Activated CD8-positive, alpha-beta memory T cell treated with anti-CD3 and anti-CD28 coated beads, Interleukin-2, amount 50 U/mL, for 1 hour (primary cell): ENCODE measurements around the gene KIF5C.

Experiments used
- DNase-seq: peaks from one replicate; pipeline ENCODE4 v3.0.0-alpha.2; 2020; ENCODE audit errors: extremely low read depth

KIF5C gene

DNA sequence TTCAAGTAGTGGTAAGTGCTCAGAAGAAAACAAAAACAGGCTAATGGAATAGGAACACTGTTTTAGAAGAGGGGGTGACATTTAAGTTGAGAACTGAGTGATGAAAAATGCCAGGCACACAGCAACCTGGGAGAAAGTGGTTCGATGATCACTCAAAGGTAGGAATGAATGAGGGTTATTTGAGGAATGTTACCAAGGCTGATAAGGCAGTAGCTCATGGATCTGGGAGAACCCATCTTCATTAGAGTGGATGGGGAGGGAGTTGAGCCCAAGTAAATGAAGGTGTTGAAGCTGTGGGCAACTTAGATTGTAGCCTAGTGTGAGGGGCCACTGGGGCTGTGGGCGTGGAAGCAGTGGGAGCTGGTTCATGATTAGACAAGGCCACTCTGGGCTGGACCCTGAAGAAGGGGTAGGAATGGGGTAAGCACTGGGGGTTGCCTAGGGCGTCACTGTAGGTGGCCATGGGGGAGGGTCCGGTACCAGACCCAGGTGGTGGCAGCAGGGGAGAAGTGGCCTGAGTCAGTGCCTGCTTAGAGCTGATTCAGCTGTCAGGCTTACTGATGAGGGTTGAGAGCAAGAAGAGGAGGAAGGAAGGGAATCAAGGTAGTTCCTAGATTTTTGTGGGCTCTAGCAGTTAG, 141.0 kb downstream of the KIF5C start:
- DNase-seq: no peak

DNA sequence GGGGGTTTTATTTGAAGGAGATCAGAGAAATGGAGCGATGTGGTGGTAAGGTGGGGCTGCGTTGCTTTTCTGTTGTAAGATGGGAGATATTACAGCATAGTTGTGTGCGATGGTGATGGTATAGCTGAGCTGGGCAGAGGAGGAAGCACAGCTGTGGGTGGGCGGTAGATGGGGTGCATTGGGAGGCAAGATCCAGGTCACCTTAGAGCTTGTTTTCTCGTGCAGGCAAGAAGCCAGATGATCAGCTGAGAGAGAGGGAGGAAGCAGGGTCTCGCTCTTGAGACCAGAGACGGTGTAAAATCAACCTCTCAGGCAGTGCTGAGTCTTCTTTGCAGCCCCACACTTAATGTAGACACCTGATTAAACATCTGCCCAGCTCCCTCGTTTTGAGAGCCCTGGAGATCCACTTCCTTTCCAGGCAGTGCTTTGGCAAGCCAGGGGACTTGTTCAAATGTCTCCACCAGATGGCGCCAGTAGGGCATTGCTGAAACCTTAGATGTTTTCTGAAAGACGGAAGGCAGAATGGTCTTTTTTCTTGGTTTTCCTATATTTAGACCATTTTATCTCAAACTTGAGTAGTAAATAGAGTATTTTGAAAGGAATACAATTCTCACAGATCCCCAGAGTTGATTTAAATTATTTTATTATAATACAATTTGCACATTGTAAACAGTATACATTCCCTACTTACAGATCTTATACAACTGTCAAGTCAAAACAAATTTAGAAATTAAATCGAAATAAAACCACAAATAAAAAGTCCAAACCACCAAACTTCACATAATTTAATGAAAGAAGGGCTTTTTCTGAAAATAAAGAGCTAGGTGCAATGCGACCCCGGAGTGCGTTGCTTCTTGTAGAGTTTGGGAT, 142.3 kb downstream of the KIF5C start:
- peak; percentile 42 for DNase-seq

DNA sequence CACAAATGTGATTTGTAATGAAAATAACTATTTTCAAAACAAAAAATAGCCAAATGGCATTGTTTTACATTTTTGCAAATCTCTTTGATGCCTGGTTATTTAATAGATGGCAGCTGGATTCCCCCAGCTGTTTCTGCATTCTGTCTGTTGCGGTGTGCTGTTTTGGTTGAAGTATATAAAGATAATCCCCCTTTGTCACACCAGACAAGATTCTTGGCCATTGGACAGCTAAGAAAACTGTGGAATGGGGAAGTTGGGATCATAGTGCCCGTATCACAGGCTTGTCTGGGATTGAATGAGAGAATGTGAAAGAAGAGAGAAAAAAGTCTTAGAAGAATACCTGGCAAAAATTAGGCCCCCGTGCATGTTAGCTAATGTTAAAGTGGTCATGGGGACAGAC, 144.0 kb downstream of the KIF5C start:
- DNase-seq: no peak

DNA sequence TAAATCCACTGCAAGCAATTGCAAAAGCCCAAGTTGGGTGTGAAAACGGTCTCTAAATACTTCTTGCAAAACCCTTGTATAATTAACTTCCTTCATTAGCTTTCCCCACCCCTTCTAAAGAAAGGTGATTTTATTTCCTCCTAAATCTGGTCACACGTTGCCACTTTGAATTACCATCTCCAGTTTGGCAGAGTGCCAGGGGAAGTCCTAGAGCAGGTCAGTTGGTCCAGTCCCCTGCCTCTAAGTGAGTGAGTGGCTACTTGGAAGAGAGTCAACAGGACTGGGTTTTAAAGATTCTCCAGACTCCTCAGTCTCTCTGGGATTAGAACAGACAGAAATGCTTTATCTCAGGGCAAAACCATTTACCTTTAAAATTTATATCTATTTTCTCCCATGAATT, 144.7 kb downstream of the KIF5C start:
- DNase-seq: no peak

DNA sequence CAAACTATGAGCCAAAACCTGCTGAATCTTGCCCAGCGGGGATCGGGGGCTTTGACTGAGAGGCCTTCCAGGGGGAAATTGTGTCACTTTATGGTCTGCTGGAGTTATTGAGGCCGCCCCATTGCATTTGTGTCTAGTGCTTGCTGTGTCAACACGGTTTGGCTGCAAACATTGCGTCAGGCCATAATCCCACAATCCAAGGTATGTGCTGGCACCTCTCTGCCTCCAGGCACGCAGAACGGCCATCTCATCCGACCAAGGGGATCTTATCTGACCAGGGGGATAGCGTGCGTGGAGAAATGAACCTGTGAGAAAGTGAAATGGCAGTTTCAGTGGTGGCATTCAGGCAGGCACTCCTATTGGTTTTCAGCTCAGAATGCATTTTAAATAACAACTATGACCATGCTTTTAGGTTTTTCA, 145.4 kb downstream of the KIF5C start:
- DNase-seq: no peak

DNA sequence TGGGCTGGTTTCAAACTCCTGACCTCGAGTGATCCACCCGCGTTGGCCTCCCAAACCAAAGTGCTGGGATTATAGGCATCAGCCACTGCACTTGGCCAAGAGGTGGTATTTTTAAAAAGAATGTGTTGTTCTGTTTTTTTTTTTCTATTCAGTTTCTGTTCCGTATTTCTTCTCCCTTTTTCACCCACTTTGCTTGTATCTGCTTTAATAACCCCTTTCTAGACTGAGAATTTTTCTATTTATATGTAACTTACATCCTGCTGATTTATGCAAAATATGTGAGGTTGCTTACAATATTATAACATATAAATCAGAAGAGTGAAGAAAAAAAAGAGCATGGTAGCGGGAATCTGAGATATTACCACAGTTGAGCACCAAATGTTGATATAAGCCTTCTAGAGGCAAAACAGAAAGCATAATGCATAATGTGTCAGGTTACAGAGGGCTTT, 146.3 kb downstream of the KIF5C start:
- no peak for DNase-seq

DNA sequence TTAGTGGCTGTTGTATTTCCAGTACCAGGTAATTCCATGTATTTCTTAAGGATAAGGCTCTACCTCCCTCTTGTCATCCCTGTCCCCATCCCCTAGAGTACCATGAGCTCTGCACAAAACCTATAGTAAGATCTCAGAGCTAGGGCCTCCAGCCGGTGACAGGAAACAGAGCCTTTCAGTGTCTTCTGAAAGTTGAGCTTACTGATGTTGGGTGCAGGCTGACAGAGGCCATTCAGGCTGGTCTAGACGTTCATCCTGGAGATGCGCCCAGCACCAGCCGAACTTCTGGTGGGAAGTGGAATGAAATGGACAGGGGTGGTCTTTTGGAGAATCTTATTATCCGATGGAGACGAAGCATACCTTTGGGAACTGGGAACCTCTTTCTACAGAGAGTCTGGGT, 146.7 kb downstream of the KIF5C start:
- DNase-seq: no peak

DNA sequence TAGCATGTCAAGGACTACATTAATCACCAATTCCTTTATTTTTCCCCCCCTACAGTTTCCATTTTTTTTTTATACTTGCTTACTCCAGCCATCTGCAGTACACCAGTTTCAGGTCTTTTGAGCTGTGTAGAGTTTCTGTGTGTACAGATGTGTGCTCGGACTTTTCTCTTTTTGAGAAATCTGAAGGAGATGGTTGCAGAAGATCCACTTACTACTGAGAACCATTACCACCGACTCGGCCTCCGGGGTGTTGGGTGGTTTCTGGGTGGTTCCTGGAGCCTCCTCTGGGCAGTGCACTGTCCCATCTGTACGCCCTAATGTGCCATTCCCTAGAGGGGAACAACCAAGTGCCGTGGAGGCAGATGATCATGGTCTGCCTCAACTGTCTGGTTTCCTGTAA, 148.1 kb downstream of the KIF5C start:
- DNase-seq: no peak

DNA sequence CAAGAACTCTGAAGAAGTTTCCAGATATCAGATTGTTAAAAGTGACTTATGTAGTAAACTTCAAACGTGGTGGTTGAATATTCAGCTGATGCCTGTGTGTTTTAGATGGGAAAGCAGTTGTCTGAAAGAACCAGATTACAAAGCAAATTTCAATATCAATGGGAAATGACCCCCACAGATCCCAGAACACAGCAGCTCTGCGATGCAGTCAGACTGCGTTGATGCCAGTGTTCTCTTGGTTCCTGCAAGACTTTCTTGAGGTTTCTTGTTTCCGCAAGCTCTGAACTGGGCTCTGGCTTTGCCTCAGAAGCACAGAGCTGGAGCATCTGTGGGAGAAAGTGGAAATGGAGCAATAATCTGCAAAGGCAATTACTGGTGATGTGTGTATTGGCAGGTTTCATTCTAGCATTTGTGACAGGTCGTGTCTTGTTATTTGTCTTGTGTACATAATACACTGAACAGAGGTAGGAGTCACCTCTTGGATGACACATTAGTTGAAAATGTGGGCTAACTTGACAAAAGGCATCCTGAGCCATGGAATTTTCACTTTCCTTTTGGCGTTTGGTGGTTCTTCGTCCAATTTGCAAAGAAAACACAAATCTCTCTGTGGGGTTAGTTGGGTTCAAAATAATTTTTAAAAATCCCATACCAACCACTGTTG, 152.7 kb downstream of the KIF5C start:
- no peak for DNase-seq

DNA sequence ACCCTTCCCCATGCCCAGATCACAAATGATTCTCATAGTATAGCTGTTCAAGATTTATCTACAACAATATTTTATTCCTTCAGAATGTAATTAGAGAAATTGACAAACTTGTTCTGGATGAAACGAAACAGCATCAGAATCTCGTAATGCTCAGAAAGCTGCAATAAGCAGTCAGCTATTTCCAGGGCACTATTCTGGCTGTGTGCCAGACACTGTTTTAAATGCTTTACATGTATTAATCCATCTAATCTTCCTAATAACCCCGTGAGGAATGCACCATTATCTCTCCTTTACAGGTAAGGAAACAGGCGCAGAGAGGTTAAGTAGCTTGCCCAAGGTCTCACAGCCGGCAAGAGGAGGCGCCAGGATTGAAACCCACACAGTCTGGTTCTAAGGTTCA, 153.3 kb downstream of the KIF5C start:
- DNase-seq: no peak

DNA sequence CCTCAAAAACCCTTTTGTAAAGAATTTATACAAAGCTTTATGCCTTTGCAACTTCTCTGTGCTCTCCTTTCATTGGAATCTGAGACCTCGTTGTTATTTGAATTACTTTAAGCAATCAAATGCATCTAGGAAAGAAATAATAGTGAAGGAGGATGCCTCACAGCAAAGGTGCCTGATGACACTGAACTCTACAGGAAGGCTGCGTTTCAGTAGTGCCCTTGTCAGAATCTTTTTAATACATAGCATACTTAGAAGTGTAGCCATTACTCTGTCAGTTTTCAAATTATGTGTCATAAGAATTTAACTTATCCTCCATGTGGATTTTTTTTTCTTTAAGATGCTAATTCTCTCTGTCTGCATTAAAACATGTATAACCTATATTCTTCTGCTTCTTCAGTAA, 153.9 kb downstream of the KIF5C start:
- no peak for DNase-seq

DNA sequence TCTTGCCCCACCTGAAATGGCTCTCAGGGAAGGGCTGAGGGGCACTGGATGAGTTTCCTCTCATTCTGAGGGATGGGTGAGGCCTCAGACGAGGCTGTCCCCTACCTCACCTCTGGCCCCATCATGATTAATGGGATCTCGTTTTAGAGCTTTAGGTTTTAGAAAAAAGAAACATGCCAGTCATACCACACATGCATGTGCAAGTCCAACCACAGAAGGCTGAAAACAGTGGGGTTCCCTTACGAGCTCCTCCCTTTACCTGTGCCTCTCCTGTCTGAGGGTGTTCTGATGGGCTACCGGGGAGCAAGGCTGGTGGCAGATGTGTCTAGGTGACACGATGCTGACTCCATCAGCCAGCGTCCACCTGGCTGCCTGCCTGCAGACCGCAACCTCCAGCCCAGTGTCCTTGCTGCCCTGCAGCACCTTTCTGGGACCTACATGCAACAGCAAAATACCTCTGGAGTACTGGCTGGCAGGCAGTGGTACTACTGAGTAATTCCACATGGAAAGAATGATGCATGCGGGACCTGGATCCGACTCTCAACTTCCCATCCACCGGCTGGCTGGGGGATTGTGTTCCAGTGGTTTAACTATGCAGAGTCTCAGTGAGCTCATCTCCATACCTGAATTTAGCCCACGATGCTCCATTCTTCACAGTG, 154.4 kb downstream of the KIF5C start:
- no peak for DNase-seq

DNA sequence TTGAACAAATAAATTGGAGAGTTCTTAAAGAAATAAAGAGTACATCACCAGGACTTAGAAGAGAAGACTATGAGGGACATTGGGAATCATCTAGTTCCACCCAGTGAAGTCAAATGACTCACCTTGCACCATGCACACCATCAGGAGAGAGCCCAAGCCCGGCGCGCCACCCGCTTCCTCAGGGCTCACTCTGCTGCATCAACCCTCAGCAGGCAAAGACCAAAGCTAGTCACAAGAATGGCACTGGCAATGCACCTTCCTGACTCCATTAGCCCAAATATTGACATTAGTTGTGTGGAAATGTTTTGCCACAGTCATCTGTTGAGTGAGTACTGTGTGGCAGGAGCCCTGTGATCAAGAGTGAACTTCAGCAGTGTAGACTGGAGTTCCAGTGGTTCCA, 156.4 kb downstream of the KIF5C start:
- DNase-seq: no peak

DNA sequence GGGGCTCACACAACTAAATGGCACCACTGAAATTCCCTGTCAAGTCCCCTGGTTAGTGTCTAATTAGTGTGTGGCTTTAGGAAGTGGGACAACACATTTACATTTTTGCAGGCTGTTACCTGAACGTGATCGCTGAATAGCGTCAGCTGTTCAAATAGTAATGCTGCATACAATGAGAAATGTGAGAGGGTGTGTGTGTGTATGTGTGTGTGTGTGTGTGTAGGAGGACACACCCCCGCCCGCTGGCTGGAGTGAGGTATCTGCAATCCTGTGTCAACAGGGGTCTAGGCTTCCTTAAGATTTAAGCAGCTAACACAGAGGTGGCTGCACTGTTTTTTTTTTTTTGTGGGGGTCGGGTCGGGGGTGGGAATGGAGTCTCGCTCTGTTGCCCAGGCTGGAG, 158.7 kb downstream of the KIF5C start:
- DNase-seq: no peak

DNA sequence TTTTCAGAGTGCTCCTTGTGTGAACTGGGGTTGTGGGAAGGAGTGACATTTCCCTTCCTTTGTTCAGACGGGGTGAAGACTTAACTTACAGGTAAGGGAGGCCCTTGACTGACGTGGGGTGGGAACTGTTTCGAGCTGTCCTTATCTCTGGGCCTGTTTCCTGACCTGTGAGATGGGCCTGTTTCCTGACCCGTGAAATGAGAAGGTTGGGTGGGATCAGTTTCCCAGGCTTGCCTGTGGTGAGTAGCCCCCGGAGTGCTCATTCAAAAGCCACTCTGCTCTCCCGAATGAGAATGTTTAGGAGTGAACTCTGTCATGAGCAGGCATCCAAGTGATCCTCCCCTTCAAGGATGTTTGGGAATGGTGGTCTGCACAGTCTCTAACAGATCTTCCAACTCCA, 159.4 kb downstream of the KIF5C start:
- DNase-seq: no peak

DNA sequence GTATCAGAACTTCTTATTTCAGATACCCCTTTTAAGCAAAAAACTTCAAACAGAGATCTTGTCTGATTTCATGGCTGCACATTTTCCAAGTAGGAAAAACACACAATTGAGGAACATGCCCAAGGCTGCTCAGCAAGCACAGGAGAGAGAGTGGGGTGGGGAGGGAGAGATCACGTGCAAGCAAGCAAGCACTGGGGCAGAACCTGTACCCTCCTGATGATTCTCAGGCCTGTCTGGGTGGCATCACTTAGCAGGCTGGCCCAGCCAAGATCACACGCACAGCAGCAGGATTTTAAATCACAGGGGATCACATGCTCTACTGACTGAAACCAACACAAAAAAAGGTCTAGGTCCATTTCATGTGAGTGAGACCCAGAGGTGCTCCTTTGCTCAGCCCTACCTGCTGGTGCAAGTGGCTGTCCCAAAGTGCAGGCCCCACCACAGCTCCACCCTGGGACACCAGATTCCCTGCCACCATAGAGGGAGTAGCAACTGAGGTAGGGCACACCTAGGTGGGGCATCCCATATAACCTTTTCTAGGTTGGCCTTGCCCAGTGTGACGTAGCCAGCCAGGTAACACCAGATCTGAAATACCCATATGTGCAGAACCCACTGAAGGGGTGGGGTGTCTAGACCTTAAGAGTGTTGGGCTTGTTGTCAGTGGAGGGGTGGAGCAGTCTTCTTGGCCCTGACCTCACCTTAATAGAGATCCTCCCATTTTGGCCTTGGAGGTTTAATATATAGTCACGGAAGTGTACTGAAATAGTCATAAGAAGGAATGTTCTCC, 161.7 kb downstream of the KIF5C start:
- DNase-seq: no peak

DNA sequence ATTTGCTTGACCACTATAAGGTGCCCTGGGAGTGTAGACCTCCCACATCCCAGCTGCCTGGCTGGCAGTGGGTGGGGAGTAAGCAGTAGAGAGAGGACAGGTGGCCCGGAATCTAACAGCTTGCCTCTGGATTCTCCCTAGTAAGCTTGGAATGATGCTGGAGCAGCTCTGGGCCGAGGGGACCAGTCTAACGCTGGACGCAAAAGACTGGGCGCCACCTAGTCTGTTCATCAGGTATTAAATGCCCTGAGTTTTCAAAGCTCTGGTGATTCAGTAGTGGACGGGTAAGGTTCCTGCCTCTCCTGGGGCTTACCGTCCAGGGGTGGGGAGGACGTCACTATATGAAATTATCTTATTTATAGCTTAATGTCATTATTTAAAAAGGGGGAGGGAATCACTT, 162.8 kb downstream of the KIF5C start:
- no peak for DNase-seq

DNA sequence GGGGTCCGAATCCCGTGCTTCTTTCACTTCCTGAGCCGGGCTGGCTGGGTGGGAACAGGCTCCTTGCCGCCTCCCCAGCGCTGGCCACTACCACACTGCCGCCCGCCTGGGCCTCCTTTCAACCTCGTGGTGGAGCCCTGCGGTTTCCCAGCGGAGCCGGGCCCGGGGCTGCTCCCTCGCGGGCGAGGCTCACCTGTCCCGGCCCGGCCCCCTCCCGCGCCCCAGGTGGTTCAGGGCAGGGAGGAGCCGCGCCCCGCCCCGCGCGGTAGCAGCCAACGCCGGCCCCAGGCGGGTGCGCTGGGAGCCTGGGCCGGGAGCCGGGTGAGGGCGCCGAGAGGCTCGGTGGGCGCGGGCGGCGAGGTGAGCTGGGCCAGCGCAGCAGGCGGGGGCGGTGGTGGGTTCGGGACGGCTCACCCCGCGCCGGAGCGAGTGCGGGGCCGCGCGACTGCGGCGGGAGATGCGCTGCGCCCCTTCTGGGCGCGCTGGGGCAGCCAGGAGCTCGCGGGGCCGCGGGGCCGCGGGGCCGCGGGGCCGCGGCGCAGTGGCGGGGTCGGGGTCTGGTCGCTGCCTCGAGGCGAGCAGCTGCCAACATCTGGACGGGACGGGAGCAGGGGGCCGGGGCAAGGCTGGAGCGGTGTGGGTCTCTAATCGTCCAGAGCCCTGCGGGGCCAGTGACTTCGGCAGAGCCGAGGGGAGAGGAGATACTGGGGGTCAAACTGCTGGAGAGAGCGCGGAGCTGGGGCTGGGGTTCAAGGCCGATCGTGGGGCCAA, 163.6 kb downstream of the KIF5C start, which contains the start of gene LYPD6B:
TSS of gene LYPD6B (plus strand) at position 258 of the 771 bp plus-strand sequence. CDS start 92,250 bp downstream, outside the sequence.
- no peak for DNase-seq

DNA sequence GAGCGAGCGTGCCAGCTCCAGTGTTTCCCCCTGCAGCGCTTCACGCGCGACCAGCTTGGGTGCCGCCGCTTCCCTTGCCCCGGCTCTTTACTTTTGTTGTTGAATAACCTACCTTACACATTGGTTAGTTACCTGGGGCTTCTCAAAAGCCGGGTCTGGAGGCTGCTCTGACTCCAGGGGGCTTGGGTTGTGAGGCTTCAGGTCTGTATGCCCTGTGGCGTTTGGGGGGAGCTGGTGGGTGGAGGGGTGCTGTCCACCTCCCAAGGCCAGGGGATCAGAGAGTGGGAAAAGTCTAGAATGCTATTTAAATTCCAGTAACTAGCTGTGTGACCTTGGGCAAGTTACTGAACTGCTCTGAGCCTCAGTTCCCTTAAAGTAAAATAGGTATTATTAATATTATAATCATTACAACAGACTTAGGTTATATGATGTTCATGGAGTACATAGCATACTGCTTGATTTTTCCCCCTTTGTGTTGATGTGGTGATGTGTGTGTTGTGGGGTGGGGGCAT, 164.2 kb downstream of the KIF5C start:
- no peak for DNase-seq

DNA sequence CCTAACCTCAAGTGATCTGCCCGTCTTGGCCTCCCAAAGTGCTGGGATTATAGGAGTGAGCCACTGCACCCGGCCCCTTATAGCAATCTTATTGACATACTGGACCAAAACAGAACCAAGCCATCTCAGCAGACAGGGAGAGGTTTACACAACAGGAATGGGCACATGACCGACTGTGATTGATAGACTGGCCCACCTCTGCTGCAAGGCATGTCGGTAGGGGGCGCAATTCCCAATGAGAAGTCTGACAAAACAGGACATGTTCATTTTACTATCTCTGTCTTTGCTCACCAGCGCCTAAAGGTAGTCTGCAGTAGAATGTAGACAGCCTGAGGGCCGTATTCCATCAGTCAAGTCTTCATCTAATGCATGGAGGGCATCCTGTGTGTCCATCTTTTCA, 165.4 kb downstream of the KIF5C start:
- peak; percentile 3 for DNase-seq
